ENCODE results near the gene WNT11.

The WNT11 gene

DNA sequence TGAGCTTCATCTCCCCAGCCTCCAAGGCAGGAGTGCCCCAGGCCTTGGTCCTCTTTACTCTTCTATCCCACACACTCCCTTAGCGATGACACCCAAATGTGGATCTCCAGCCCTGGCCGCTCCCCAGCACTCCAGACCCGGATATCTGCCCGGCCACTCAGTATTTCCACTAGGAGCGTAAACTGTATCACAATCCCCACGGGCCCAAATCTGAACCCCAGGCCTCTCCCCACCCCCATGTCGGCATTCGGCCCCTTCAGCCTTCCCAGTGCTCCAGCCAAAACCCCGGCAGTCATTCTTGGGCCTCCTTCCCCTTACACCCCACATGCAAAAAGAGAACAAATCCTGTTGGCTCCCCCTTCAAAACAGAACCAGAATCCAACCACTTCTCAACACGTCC is 20.8 kb downstream of the WNT11 start:
- Histone ChIP-seq H3K9me3 (ENCODE audit: control insufficient read depth in 2 of 2, low read length in 2 of 2) (no peaks in the 10 kb centered on the region), H3K9ac (ENCODE audit: low read length in 2 of 2) (no peak overlapping the region), H3K27ac (ENCODE audit: low read length) (no peak overlapping the region), H3K4me1 (ENCODE audit: control insufficient read depth, insufficient read depth, low read length) (peaks cover 7% of the 10 kb centered on the region), H3K36me3 (ENCODE audit: control insufficient read depth in 2 of 2, insufficient read depth in 2 of 2, low read length in 2 of 2) (no peaks in the 10 kb centered on the region), H3K27me3 (ENCODE audit: control insufficient read depth in 1 of 2, insufficient read depth in 2 of 2, low read length in 2 of 2) (no peaks in the 10 kb centered on the region), H3K4me3 (ENCODE audit: low read length in 2 of 2) (no peak overlapping the region)

- no peaks in the 10 kb centered on the region for H3K9me3 ChIP-seq (ENCODE audit: control insufficient read depth in 2 of 2, low read length in 2 of 2)
- peaks cover 7% of the 10 kb centered on the region for H3K4me1 ChIP-seq (ENCODE audit: control insufficient read depth, insufficient read depth, low read length)
- H3K36me3 ChIP-seq (ENCODE audit: control insufficient read depth in 2 of 2, insufficient read depth in 2 of 2, low read length in 2 of 2): no peaks in the 10 kb centered on the region
- no peak overlapping the region for H3K9ac ChIP-seq (ENCODE audit: low read length in 2 of 2)
- no peak overlapping the region for H3K4me3 ChIP-seq (ENCODE audit: low read length in 2 of 2)
- H3K27ac ChIP-seq (ENCODE audit: low read length): no peak overlapping the region
- no peaks in the 10 kb centered on the region for H3K27me3 ChIP-seq (ENCODE audit: control insufficient read depth in 1 of 2, insufficient read depth in 2 of 2, low read length in 2 of 2)
These were observed 21.7 kb downstream of the WNT11 start for GRCh38 chr11:76184551-76184993.

DNA sequence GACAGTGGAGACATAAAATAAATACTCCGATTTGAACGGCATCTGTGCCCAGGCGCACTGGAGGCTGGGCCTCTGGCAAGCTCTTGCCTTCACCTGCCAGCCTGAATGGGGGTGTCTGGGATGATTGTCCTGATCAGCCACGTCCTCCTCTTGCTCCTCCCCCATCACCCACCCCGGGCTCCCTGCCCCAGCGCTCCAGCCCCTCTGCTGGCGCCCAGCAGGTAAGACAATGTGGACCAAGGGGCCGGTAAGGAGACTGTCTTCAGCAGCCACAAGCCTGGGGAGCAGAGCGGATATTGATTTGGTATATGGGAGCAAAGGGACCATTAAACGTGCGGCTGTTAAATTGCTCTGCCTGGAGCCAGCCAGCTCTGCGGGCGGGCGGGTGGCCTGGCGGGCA is 24.9 kb downstream of the WNT11 start:
- Histone ChIP-seq H3K27me3 (ENCODE audit: control insufficient read depth in 1 of 2, insufficient read depth in 2 of 2, low read length in 2 of 2) (no peaks in the 10 kb centered on the region), H3K4me1 (ENCODE audit: control insufficient read depth, insufficient read depth, low read length) (peaks cover 3% of the 10 kb centered on the region), H3K9ac (ENCODE audit: low read length in 2 of 2) (no peak overlapping the region), H3K4me3 (ENCODE audit: low read length in 2 of 2) (no peak overlapping the region), H3K9me3 (ENCODE audit: control insufficient read depth in 2 of 2, low read length in 2 of 2) (no peaks in the 10 kb centered on the region), H3K27ac (ENCODE audit: low read length) (no peak overlapping the region), H3K36me3 (ENCODE audit: control insufficient read depth in 2 of 2, insufficient read depth in 2 of 2, low read length in 2 of 2) (no peaks in the 10 kb centered on the region)

- H3K27me3 ChIP-seq (ENCODE audit: control insufficient read depth in 1 of 2, insufficient read depth in 2 of 2, low read length in 2 of 2): no peaks in the 10 kb centered on the region
- H3K4me1 ChIP-seq (ENCODE audit: control insufficient read depth, insufficient read depth, low read length): no peaks in the 10 kb centered on the region
- H3K36me3 ChIP-seq (ENCODE audit: control insufficient read depth in 2 of 2, insufficient read depth in 2 of 2, low read length in 2 of 2): no peaks in the 10 kb centered on the region
- no peak overlapping the region for H3K27ac ChIP-seq (ENCODE audit: low read length)
- H3K4me3 ChIP-seq (ENCODE audit: low read length in 2 of 2): no peak overlapping the region
- H3K9ac ChIP-seq (ENCODE audit: low read length in 2 of 2): no peak overlapping the region
- no peaks in the 10 kb centered on the region for H3K9me3 ChIP-seq (ENCODE audit: control insufficient read depth in 2 of 2, low read length in 2 of 2)
These were observed 27.2 kb downstream of the WNT11 start for GRCh38 chr11:76179147-76179546.

DNA sequence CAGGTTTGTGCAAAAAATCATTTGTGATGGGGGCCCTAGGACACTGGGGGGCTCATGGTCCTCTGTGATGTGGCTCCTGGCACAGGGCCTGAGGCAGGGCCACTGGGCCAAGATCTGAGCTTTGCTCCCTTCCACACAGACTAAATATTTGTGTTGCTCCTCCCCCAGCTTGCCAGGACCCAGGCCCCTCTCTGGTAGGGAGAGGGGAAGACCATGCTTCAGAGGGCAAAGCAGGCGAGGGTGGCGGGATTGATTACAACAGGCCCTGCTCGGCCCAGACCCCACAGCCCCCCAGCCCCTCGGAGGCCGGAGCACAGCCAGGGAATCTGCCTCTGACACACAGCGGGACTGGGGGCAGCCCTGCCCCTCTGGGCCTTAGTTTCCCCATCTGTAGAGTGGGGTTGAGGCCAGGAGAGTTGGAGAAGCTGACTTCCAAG is 29.0 kb downstream of the WNT11 start:
- Histone ChIP-seq H3K36me3 (ENCODE audit: control insufficient read depth in 2 of 2, insufficient read depth in 2 of 2, low read length in 2 of 2) (no peaks in the 10 kb centered on the region), H3K9me3 (ENCODE audit: control insufficient read depth in 2 of 2, low read length in 2 of 2) (no peaks in the 10 kb centered on the region), H3K4me1 (ENCODE audit: control insufficient read depth, insufficient read depth, low read length) (no peaks in the 10 kb centered on the region), H3K4me3 (ENCODE audit: low read length in 2 of 2) (no peak overlapping the region), H3K27ac (ENCODE audit: low read length) (no peak overlapping the region), H3K27me3 (ENCODE audit: control insufficient read depth in 1 of 2, insufficient read depth in 2 of 2, low read length in 2 of 2) (no peaks in the 10 kb centered on the region), H3K9ac (ENCODE audit: low read length in 2 of 2) (no peak overlapping the region)

- H3K4me1 ChIP-seq (ENCODE audit: control insufficient read depth, insufficient read depth, low read length): no peaks in the 10 kb centered on the region
- no peak overlapping the region for H3K27ac ChIP-seq (ENCODE audit: low read length)
- H3K27me3 ChIP-seq (ENCODE audit: control insufficient read depth in 1 of 2, insufficient read depth in 2 of 2, low read length in 2 of 2): no peaks in the 10 kb centered on the region
- H3K4me3 ChIP-seq (ENCODE audit: low read length in 2 of 2): no peak overlapping the region
- H3K36me3 ChIP-seq (ENCODE audit: control insufficient read depth in 2 of 2, insufficient read depth in 2 of 2, low read length in 2 of 2): no peaks in the 10 kb centered on the region
- no peak overlapping the region for H3K9ac ChIP-seq (ENCODE audit: low read length in 2 of 2)
- no peaks in the 10 kb centered on the region for H3K9me3 ChIP-seq (ENCODE audit: control insufficient read depth in 2 of 2, low read length in 2 of 2)
These were observed 29.8 kb downstream of the WNT11 start for GRCh38 chr11:76176463-76176862.

GRCh38 chr11:76175783-76176182 is 30.5 kb downstream of the WNT11 start:
- H3K9ac ChIP-seq (ENCODE audit: low read length in 2 of 2): no peak overlapping the region
- H3K27me3 ChIP-seq (ENCODE audit: control insufficient read depth in 1 of 2, insufficient read depth in 2 of 2, low read length in 2 of 2): no peaks in the 10 kb centered on the region
- no peak overlapping the region for H3K4me3 ChIP-seq (ENCODE audit: low read length in 2 of 2)
- H3K4me1 ChIP-seq (ENCODE audit: control insufficient read depth, insufficient read depth, low read length): no peaks in the 10 kb centered on the region
- H3K9me3 ChIP-seq (ENCODE audit: control insufficient read depth in 2 of 2, low read length in 2 of 2): no peaks in the 10 kb centered on the region
- no peaks in the 10 kb centered on the region for H3K36me3 ChIP-seq (ENCODE audit: control insufficient read depth in 2 of 2, insufficient read depth in 2 of 2, low read length in 2 of 2)
- no peak overlapping the region for H3K27ac ChIP-seq (ENCODE audit: low read length)

- Histone ChIP-seq H3K36me3 (ENCODE audit: control insufficient read depth in 2 of 2, insufficient read depth in 2 of 2, low read length in 2 of 2) (no peaks in the 10 kb centered on the region), H3K4me3 (ENCODE audit: low read length in 2 of 2) (no peak overlapping the region), H3K27me3 (ENCODE audit: control insufficient read depth in 1 of 2, insufficient read depth in 2 of 2, low read length in 2 of 2) (no peaks in the 10 kb centered on the region), H3K4me1 (ENCODE audit: control insufficient read depth, insufficient read depth, low read length) (no peaks in the 10 kb centered on the region), H3K9ac (ENCODE audit: low read length in 2 of 2) (no peak overlapping the region), H3K9me3 (ENCODE audit: control insufficient read depth in 2 of 2, low read length in 2 of 2) (no peaks in the 10 kb centered on the region), H3K27ac (ENCODE audit: low read length) (no peak overlapping the region)
These were observed 32.0 kb downstream of the WNT11 start for GRCh38 chr11:76174330-76174729.

- H3K27me3 ChIP-seq (ENCODE audit: control insufficient read depth in 1 of 2, insufficient read depth in 2 of 2, low read length in 2 of 2): no peaks in the 10 kb centered on the region
- no peak overlapping the region for H3K27ac ChIP-seq (ENCODE audit: low read length)
- no peak overlapping the region for H3K9ac ChIP-seq (ENCODE audit: low read length in 2 of 2)
These were observed 32.6 kb downstream of the WNT11 start for GRCh38 chr11:76173663-76174062.

GRCh38 chr11:76172583-76172982 is 33.7 kb downstream of the WNT11 start:
- no peaks in the 10 kb centered on the region for H3K9me3 ChIP-seq (ENCODE audit: control insufficient read depth in 2 of 2, low read length in 2 of 2)
- H3K4me3 ChIP-seq (ENCODE audit: low read length in 2 of 2): no peak overlapping the region
- H3K36me3 ChIP-seq (ENCODE audit: control insufficient read depth in 2 of 2, insufficient read depth in 2 of 2, low read length in 2 of 2): no peaks in the 10 kb centered on the region
- no peak overlapping the region for H3K9ac ChIP-seq (ENCODE audit: low read length in 2 of 2)
- no peaks in the 10 kb centered on the region for H3K27me3 ChIP-seq (ENCODE audit: control insufficient read depth in 1 of 2, insufficient read depth in 2 of 2, low read length in 2 of 2)
- no peaks in the 10 kb centered on the region for H3K4me1 ChIP-seq (ENCODE audit: control insufficient read depth, insufficient read depth, low read length)
- no peak overlapping the region for H3K27ac ChIP-seq (ENCODE audit: low read length)

More at GRCh38 chr11:76173663-76174062, 32.6 kb downstream of the WNT11 start:
- Histone ChIP-seq H3K4me3 (ENCODE audit: low read length in 2 of 2) (no peak overlapping the region), H3K9me3 (ENCODE audit: control insufficient read depth in 2 of 2, low read length in 2 of 2) (no peaks in the 10 kb centered on the region), H3K36me3 (ENCODE audit: control insufficient read depth in 2 of 2, insufficient read depth in 2 of 2, low read length in 2 of 2) (no peaks in the 10 kb centered on the region), H3K4me1 (ENCODE audit: control insufficient read depth, insufficient read depth, low read length) (no peaks in the 10 kb centered on the region)

DNA sequence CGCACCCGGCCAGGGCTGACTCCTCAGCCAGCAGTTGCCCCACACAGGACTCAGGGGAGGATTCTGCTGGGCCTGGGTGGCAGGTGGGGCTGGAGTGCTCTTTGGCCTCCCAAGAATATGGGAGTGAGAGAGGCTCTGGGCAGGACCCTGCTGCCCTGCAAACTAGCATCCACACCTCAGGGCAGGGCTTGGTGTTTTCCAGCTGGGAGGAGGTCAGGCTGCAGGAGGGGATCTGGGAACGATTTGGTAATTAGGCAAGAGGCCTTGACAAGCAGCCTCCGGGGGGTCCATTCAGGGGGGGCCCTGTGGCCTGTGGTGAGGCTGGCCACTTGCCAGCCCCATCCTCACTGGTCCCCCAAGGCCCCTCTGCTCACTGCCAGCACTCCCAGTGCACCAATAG is 35.8 kb downstream of the WNT11 start:
- no peaks in the 10 kb centered on the region for H3K4me1 ChIP-seq (ENCODE audit: control insufficient read depth, insufficient read depth, low read length)
- H3K4me3 ChIP-seq (ENCODE audit: low read length in 2 of 2): no peak overlapping the region
- no peaks in the 10 kb centered on the region for H3K9me3 ChIP-seq (ENCODE audit: control insufficient read depth in 2 of 2, low read length in 2 of 2)
- H3K27me3 ChIP-seq (ENCODE audit: control insufficient read depth in 1 of 2, insufficient read depth in 2 of 2, low read length in 2 of 2): no peaks in the 10 kb centered on the region
- no peaks in the 10 kb centered on the region for H3K36me3 ChIP-seq (ENCODE audit: control insufficient read depth in 2 of 2, insufficient read depth in 2 of 2, low read length in 2 of 2)
- no peak overlapping the region for H3K9ac ChIP-seq (ENCODE audit: low read length in 2 of 2)
- H3K27ac ChIP-seq (ENCODE audit: low read length): no peak overlapping the region

Measured in stomach smooth muscle (tissue), 2 donors.